ENCODE measurements around the gene SHISA9. TPM values are rescaled to one million over a fixed set of nuclear protein-coding genes. Genes with fewer than 3 reads are reported as not detected.

SHISA9 gene
- total and polyA plus RNA-seq, 8 donors, result 0.03 to 0.21 (median 0.10) TPM; not detected in 2

GRCh38 chr16:12866981-12867551, 34.3 kb upstream of the SHISA9 start:
- Histone ChIP-seq H3K27me3 (peaks cover 0 to 12% of the 10 kb centered on the region in 2 donors), H3K27ac (no peak overlapping the region), H3K36me3 (no peaks in the 10 kb centered on the region), H3K4me1 (no peaks in the 10 kb centered on the region), H3K4me3 (no peak overlapping the region), H3K9me3 (peaks cover 0 to 6% of the 10 kb centered on the region in 2 donors)
- TF ChIP-seq, protein P1, sequence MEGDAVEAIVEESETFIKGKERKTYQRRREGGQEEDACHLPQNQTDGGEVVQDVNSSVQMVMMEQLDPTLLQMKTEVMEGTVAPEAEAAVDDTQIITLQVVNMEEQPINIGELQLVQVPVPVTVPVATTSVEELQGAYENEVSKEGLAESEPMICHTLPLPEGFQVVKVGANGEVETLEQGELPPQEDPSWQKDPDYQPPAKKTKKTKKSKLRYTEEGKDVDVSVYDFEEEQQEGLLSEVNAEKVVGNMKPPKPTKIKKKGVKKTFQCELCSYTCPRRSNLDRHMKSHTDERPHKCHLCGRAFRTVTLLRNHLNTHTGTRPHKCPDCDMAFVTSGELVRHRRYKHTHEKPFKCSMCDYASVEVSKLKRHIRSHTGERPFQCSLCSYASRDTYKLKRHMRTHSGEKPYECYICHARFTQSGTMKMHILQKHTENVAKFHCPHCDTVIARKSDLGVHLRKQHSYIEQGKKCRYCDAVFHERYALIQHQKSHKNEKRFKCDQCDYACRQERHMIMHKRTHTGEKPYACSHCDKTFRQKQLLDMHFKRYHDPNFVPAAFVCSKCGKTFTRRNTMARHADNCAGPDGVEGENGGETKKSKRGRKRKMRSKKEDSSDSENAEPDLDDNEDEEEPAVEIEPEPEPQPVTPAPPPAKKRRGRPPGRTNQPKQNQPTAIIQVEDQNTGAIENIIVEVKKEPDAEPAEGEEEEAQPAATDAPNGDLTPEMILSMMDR (IDR thresholded peaks at IDR 0.05), result no peak
- DNase-seq (no peak), ATAC-seq (no peak)
- intact Hi-C loops (cut with DNase I), result no loop called here

DNA sequence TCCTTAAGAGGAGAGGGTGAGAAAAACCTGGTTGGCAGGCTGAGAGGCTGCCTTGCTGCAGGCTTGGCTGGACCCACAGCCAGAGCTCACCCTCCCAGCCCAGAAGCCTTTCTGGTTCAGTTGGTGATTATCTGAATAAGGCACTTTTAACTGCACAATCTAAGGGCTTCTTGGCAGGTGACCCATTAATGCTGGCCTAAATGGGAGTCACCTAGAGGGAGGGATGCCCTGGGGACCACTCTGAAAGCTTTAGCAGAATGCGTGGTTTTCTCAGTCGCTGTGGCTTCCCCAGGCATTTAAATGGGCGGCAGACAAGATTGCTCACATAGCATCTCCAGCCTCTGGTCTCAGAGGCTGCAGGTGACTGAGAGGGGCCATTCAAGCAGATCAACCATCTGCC, 33.2 kb upstream of the SHISA9 start:
- Histone ChIP-seq H3K36me3 (no peaks in the 10 kb centered on the region), H3K9me3 (peaks cover 0 to 6% of the 10 kb centered on the region in 2 donors), H3K4me1 (no peaks in the 10 kb centered on the region), H3K27ac (no peak overlapping the region), H3K4me3 (no peak overlapping the region), H3K27me3 (peaks cover 0 to 4% of the 10 kb centered on the region in 2 donors)
- TF ChIP-seq, protein P1 (IDR thresholded peaks at IDR 0.05), result no peak
- ATAC-seq (no peak), DNase-seq (no peak)
- intact Hi-C loops (cut with DNase I), result no loop called here

DNA sequence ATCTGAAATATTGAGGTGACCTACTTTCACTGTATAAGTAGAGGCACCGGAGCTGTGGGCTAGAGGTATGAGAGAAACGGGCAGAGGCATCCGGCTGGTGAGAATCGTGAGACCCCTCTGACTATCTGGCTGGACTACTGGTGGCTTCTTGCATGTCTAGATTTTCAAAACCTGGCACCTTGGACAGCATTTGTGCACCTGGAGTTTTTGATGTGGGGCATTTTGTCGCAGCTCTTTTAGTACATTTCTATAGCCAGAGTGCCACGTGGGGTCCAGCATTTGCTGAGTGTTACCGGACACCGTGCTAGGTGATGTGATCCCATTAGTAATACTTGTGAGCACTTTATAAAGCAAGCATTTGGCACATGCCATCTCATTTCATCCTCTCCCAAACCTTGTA, 32.6 kb upstream of the SHISA9 start:
- peaks cover 0 to 4% of the 10 kb centered on the region in 2 donors for H3K27me3 ChIP-seq
- no peak for DNase-seq
- intact Hi-C loops (cut with DNase I), result no loop called here
- ATAC-seq, result no peak
- H3K36me3 ChIP-seq, result no peaks in the 10 kb centered on the region
- no peak overlapping the region for H3K27ac ChIP-seq
- no peaks in the 10 kb centered on the region for H3K4me1 ChIP-seq
- H3K4me3 ChIP-seq, result no peak overlapping the region
- TF ChIP-seq, protein P1 (IDR thresholded peaks at IDR 0.05), result no peak
- peaks cover 0 to 6% of the 10 kb centered on the region in 2 donors for H3K9me3 ChIP-seq

GRCh38 chr16:12869698-12870427, 31.5 kb upstream of the SHISA9 start:
- intact Hi-C loops (cut with DNase I), result no loop called here
- H3K27ac ChIP-seq, result no peak overlapping the region
- no peaks in the 10 kb centered on the region for H3K36me3 ChIP-seq
- H3K9me3 ChIP-seq, result peaks cover 0 to 6% of the 10 kb centered on the region in 2 donors
- no peaks in the 10 kb centered on the region for H3K4me1 ChIP-seq
- H3K4me3 ChIP-seq, result no peak overlapping the region
- ATAC-seq, result no peak
- TF ChIP-seq, protein P1 (IDR thresholded peaks at IDR 0.05), result no peak
- DNase-seq, result no peak
- peaks cover 0 to 7% of the 10 kb centered on the region in 2 donors for H3K27me3 ChIP-seq

GRCh38 chr16:12871784-12872183, 29.6 kb upstream of the SHISA9 start:
- DNase-seq, result no peak
- TF ChIP-seq, protein P1 (IDR thresholded peaks at IDR 0.05), result no peak
- intact Hi-C loops (cut with DNase I), result no loop called here
- Histone ChIP-seq H3K4me1 (no peaks in the 10 kb centered on the region), H3K27ac (no peak overlapping the region), H3K27me3 (peaks cover 0 to 8% of the 10 kb centered on the region in 2 donors), H3K9me3 (peaks cover 0 to 6% of the 10 kb centered on the region in 2 donors), H3K36me3 (no peaks in the 10 kb centered on the region), H3K4me3 (no peak overlapping the region)
- ATAC-seq, result no peak

Measured in left lung (tissue), 10 donors.